ENCODE results near the gene SRRM3. TPM values are rescaled to one million over a fixed set of nuclear protein-coding genes. Genes with fewer than 3 reads are reported as not detected.
"Not testable (repeated sequence)": the region's sequence is repeated elsewhere in the genome, so short reads cannot be mapped to it uniquely, and the experiment has no call there.

SRRM3 gene
- total RNA-seq, 1 donor from 2014 or later, result 4.0 TPM

- no peaks in the 10 kb centered on the region for H3K36me3 Mint-ChIP-seq
- no peaks in the 10 kb centered on the region for H3K9me3 Mint-ChIP-seq
- H3K4me3 Mint-ChIP-seq, result peak overlapping the region; percentile 39
- H3K27ac Mint-ChIP-seq, result no peak overlapping the region
- TF ChIP-seq, protein P1, sequence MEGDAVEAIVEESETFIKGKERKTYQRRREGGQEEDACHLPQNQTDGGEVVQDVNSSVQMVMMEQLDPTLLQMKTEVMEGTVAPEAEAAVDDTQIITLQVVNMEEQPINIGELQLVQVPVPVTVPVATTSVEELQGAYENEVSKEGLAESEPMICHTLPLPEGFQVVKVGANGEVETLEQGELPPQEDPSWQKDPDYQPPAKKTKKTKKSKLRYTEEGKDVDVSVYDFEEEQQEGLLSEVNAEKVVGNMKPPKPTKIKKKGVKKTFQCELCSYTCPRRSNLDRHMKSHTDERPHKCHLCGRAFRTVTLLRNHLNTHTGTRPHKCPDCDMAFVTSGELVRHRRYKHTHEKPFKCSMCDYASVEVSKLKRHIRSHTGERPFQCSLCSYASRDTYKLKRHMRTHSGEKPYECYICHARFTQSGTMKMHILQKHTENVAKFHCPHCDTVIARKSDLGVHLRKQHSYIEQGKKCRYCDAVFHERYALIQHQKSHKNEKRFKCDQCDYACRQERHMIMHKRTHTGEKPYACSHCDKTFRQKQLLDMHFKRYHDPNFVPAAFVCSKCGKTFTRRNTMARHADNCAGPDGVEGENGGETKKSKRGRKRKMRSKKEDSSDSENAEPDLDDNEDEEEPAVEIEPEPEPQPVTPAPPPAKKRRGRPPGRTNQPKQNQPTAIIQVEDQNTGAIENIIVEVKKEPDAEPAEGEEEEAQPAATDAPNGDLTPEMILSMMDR (conservative IDR thresholded peaks at IDR 0.05), result no peak
- peaks cover 43% of the 10 kb centered on the region for H3K27me3 Mint-ChIP-seq
- DNase-seq (ENCODE audit: extremely low spot score, unreplicated experiment), result no peak
- H3K4me1 Mint-ChIP-seq (ENCODE audit: unreplicated experiment), result peaks cover 6% of the 10 kb centered on the region
Observed at GRCh38 chr7:76285604-76286374, 84.1 kb downstream of the SRRM3 start.

DNA sequence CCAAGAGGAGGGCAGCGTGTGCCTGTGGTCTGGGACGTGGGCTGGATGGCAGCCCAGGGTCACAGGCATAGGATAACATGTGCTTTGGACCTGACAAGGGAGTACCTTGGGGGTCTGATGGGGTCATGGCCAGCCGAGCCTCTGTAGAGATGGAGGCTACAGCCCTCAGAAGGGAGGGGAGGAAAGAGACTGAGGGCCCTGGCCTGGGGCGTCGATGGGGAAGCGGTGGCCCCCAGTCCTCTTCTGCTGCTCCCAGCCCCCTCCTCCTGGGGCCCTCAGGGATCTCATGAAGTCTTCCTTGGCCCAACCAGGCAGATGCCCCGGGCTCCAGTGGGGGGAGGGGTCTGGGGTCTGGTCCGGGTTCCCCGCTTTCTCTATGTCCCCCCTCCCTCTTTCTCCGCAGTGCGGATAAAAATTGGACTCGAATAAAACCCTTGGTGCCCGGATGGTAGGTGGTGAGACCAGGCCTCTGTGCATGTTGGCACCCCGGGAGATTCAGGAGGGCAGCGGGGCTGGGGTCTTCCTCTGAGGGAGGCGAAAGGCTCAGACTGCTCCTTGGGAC is 85.2 kb downstream of the SRRM3 start:
- TF ChIP-seq, protein P1 (conservative IDR thresholded peaks at IDR 0.05), result no peak
- Mint-ChIP-seq H3K4me1 (ENCODE audit: unreplicated experiment) (peaks cover 12% of the 10 kb centered on the region), H3K27ac (no peak overlapping the region), H3K27me3 (peaks cover 37% of the 10 kb centered on the region), H3K9me3 (no peaks in the 10 kb centered on the region), H3K36me3 (no peaks in the 10 kb centered on the region), H3K4me3 (no peak overlapping the region)
- no peak for DNase-seq (ENCODE audit: extremely low spot score, unreplicated experiment)

GRCh38 chr7:76290847-76291350 is 89.2 kb downstream of the SRRM3 start:
- not testable (repeated sequence) for H3K9me3 Mint-ChIP-seq; H3K4me3 Mint-ChIP-seq; H3K27me3 Mint-ChIP-seq; DNase-seq (ENCODE audit: extremely low spot score, unreplicated experiment); H3K36me3 Mint-ChIP-seq
- H3K4me1 Mint-ChIP-seq (ENCODE audit: unreplicated experiment), result peaks cover 26% of the 10 kb centered on the region
- H3K27ac Mint-ChIP-seq, result peak overlapping the region; percentile 94

DNA sequence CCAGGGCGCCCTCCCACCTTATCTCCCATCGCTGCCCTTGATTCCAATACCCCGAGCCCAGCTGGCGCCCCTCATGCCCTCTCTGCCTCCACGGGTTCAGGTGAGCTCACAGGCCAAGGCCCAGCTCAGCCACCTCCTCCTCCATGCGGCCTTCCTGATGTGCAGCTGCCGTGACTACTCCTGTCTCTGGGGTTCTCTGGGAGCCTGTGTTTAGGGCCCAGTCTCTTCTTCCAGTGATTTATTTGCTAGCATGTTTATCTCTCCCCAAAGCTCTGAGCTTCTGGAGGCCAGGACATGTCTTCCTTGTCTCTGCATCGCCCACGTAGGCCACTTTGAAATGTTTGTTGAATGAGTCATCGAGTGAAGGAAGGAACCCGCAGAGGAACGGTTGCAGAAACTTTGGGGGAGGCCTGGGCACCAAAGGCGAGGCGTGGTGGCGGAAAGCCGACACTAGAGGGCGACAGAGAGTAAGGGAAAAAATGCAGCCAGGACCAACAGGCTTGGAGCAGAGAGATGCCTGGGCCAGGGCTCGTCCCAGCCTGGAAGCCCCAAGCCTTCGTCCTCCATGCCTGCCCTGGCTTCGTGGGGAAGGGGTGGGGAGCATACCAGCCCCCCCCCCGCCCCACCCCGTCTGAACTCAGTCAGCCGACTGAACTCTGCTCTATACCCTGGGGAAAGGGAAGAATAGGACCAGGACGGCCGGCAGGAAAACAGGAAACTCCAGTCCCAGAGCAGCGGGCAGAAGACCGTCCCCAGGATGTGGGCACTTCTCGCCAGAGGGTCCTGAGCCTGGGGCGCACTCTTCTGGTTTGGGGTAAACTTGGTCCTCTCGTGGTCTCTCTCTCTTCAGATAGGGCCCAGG is 89.9 kb downstream of the SRRM3 start:
- peak overlapping the region; percentile 94 for H3K27ac Mint-ChIP-seq
- peak; percentile 93 for DNase-seq (ENCODE audit: extremely low spot score, unreplicated experiment)
- TF ChIP-seq, protein P1 (conservative IDR thresholded peaks at IDR 0.05), result peak; percentile 97
- H3K9me3 Mint-ChIP-seq, result no peaks in the 10 kb centered on the region
- peaks cover 4% of the 10 kb centered on the region for H3K27me3 Mint-ChIP-seq
- no peaks in the 10 kb centered on the region for H3K36me3 Mint-ChIP-seq
- peak overlapping the region; percentile 73 for H3K4me3 Mint-ChIP-seq
- H3K4me1 Mint-ChIP-seq (ENCODE audit: unreplicated experiment), result peaks cover 26% of the 10 kb centered on the region

GRCh38 chr7:76292213-76292573 is 90.5 kb downstream of the SRRM3 start:
- peak overlapping the region; percentile 73 for H3K4me3 Mint-ChIP-seq
- no peaks in the 10 kb centered on the region for H3K9me3 Mint-ChIP-seq
- no peak for DNase-seq (ENCODE audit: extremely low spot score, unreplicated experiment)
- peak overlapping the region; percentile 94 for H3K27ac Mint-ChIP-seq
- H3K27me3 Mint-ChIP-seq, result peaks cover 4% of the 10 kb centered on the region
- H3K36me3 Mint-ChIP-seq, result no peaks in the 10 kb centered on the region
- TF ChIP-seq, protein P1 (conservative IDR thresholded peaks at IDR 0.05), result no peak
- H3K4me1 Mint-ChIP-seq (ENCODE audit: unreplicated experiment), result peaks cover 28% of the 10 kb centered on the region

- Mint-ChIP-seq H3K27ac (peak overlapping the region; percentile 88), H3K4me1 (ENCODE audit: unreplicated experiment) (peaks cover 31% of the 10 kb centered on the region)
- H3K4me3 Mint-ChIP-seq; H3K27me3 Mint-ChIP-seq; H3K36me3 Mint-ChIP-seq; H3K9me3 Mint-ChIP-seq; DNase-seq (ENCODE audit: extremely low spot score, unreplicated experiment): not testable (repeated sequence)
Observed at GRCh38 chr7:76292911-76293310, 91.2 kb downstream of the SRRM3 start.
